GM18858 (cell line): ENCODE results near the gene RPH3AL.
"Not testable (repeated sequence)": the region's sequence is repeated elsewhere in the genome, so short reads cannot be mapped to it uniquely, and the experiment has no call there.

ENCODE experiments used
- ATAC-seq: cut with Tn5 transposase; IDR thresholded peaks from one replicate; pipeline ENCODE4 v1.9.1; 2021; ENCODE audit not compliant: unreplicated experiment

Gene RPH3AL

GRCh38 chr17:283911-284675 is 68.5 kb downstream of the RPH3AL start:
- no peak for ATAC-seq

- ATAC-seq = no peak
Measured at GRCh38 chr17:282912-283882, 69.4 kb downstream of the RPH3AL start.

GRCh38 chr17:282000-282911 is 70.4 kb downstream of the RPH3AL start:
- ATAC-seq = no peak

- no peak for ATAC-seq
Measured at GRCh38 chr17:281365-281999, 71.1 kb downstream of the RPH3AL start.

- no peak for ATAC-seq
Measured at GRCh38 chr17:280901-281300, 71.7 kb downstream of the RPH3AL start.

- no peak for ATAC-seq
Measured at GRCh38 chr17:280216-280615, 72.4 kb downstream of the RPH3AL start.

GRCh38 chr17:279776-280175 is 72.8 kb downstream of the RPH3AL start:
- no peak for ATAC-seq

GRCh38 chr17:279331-279730 is 73.3 kb downstream of the RPH3AL start:
- no peak for ATAC-seq

GRCh38 chr17:278676-279059 is 73.9 kb downstream of the RPH3AL start:
- ATAC-seq = no peak

- ATAC-seq = no peak
Measured at GRCh38 chr17:278055-278675, 74.4 kb downstream of the RPH3AL start.

- no peak for ATAC-seq
Measured at GRCh38 chr17:274902-275301, 77.7 kb downstream of the RPH3AL start.

- no peak for ATAC-seq
Measured at GRCh38 chr17:273981-274832, 78.4 kb downstream of the RPH3AL start.

GRCh38 chr17:272856-273255 is 79.8 kb downstream of the RPH3AL start:
- ATAC-seq = not testable (repeated sequence)

GRCh38 chr17:271928-272623 is 80.5 kb downstream of the RPH3AL start:
- ATAC-seq = not testable (repeated sequence)

GRCh38 chr17:269616-270514 is 82.7 kb downstream of the RPH3AL start:
- no peak for ATAC-seq

GRCh38 chr17:266701-267667 is 85.6 kb downstream of the RPH3AL start:
- no peak for ATAC-seq
